ENCODE data around the gene SCN3B.
A peak's percentile ranks its signal among the peaks of the same experiment; 100 is the strongest.

The SCN3B gene

DNA sequence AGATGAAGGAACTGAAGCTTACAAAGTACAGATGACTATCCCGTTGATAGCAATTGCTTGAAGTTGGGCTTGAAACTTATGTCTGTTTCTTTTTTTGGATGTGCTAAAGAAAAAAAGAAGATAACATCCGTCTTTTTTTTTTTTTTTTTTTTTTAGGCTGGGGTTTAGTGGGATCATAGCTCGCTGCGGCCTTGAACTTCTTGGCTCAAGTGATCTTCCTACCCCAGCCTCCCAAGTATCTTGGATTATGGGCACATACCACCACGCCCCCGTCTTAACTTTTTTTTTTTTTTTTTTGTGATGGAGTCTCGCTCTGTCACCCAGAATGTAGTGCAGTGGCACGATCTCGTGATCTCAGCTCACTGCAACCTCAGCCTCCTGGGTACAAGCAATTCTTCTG is 40.8 kb upstream of the SCN3B start:
- H3K4me3 ChIP-seq (ENCODE audit: low read length): no peak overlapping the region
- no peak for DNase-seq (ENCODE audit: low read depth)
- TF ChIP-seq, protein P1, sequence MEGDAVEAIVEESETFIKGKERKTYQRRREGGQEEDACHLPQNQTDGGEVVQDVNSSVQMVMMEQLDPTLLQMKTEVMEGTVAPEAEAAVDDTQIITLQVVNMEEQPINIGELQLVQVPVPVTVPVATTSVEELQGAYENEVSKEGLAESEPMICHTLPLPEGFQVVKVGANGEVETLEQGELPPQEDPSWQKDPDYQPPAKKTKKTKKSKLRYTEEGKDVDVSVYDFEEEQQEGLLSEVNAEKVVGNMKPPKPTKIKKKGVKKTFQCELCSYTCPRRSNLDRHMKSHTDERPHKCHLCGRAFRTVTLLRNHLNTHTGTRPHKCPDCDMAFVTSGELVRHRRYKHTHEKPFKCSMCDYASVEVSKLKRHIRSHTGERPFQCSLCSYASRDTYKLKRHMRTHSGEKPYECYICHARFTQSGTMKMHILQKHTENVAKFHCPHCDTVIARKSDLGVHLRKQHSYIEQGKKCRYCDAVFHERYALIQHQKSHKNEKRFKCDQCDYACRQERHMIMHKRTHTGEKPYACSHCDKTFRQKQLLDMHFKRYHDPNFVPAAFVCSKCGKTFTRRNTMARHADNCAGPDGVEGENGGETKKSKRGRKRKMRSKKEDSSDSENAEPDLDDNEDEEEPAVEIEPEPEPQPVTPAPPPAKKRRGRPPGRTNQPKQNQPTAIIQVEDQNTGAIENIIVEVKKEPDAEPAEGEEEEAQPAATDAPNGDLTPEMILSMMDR (conservative IDR thresholded peaks at IDR 0.05; ENCODE audit: low read length): no peak

GRCh38 chr11:123694551-123694950 is 40.1 kb upstream of the SCN3B start:
- no peak overlapping the region for H3K4me3 ChIP-seq (ENCODE audit: low read length)
- TF ChIP-seq, protein P1 (conservative IDR thresholded peaks at IDR 0.05; ENCODE audit: low read length): no peak
- DNase-seq (ENCODE audit: low read depth): peak; percentile 57

- no peak overlapping the region for H3K4me3 ChIP-seq (ENCODE audit: low read length)
- no peak for DNase-seq (ENCODE audit: low read depth)
- TF ChIP-seq, protein P1 (conservative IDR thresholded peaks at IDR 0.05; ENCODE audit: low read length): no peak
Observed at GRCh38 chr11:123692961-123693360, 38.5 kb upstream of the SCN3B start.

DNA sequence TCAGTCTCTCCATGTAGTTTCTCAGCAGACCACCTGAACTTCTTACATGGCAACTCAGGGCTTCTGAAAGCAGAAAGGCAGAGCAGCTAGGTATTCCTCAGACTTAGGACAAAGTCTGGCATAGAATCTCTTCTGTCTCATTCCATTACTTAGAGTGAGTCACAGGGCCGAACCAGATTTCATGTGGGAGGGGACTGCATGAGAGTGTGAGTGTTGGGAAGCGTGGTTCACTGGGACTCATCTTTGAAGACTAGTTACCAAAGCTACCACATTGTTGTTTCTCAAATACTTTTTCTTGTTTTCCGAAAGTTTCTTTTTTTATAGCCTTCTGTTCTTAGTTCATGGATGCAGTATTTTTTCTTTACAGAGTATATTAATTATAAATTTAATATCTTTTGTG is 36.1 kb upstream of the SCN3B start:
- TF ChIP-seq, protein P1 (conservative IDR thresholded peaks at IDR 0.05; ENCODE audit: low read length): no peak
- DNase-seq (ENCODE audit: low read depth): peak; percentile 48
- no peak overlapping the region for H3K4me3 ChIP-seq (ENCODE audit: low read length)

- DNase-seq (ENCODE audit: low read depth): no peak
- TF ChIP-seq, protein P1 (conservative IDR thresholded peaks at IDR 0.05; ENCODE audit: low read length): no peak
Observed at GRCh38 chr11:123684601-123685000, 30.2 kb upstream of the SCN3B start.

DNA sequence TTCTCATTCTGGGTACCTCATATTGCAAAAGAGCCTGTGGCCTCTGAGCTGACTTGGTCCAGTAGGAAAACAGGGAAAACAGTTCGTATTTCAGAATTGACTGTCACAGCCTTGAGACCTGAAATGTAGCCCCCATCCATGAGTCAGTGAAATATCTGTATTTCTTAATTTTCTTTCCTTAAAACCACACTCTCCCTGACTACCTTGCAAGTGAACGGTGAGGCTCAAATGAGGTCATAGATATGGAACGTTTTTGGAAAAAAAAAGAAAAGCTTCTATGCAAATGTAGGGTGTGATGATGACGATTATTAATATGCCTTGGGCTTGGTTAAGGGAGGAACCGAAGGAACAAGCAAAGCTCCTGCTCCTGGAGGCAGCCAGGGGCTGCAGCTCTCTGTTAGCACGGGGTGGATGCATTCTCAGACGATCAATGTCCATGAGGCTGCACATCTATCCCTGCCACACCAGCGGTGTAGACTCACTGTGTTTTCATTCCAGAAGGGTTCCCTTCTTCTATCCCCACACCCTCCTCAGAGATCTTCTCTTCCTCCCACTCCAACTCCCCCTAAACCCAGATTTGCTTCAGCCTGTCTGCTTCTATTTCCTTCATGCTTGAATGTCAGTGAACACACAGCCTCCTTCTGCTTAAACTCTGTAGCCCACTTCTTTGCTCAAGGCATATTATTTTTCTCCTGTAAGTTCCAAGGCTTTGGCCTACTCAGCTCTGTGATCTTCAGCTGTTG is 29.2 kb upstream of the SCN3B start:
- DNase-seq (ENCODE audit: low read depth): no peak
- TF ChIP-seq, protein P1 (conservative IDR thresholded peaks at IDR 0.05; ENCODE audit: low read length): no peak
- no peak overlapping the region for H3K4me3 ChIP-seq (ENCODE audit: low read length)

More at GRCh38 chr11:123684601-123685000, 30.2 kb upstream of the SCN3B start:
- H3K4me3 ChIP-seq (ENCODE audit: low read length): no peak overlapping the region

- TF ChIP-seq, protein P1 (conservative IDR thresholded peaks at IDR 0.05; ENCODE audit: low read length): no peak
- no peak overlapping the region for H3K4me3 ChIP-seq (ENCODE audit: low read length)
Observed at GRCh38 chr11:123682696-123683410, 28.4 kb upstream of the SCN3B start.

More at GRCh38 chr11:123682696-123683410, 28.4 kb upstream of the SCN3B start:
- DNase-seq (ENCODE audit: low read depth): no peak

All from AG10803 (cell line).